ENCODE data around the gene EMILIN3.

- TF ChIP-seq POLR2A (IDR thresholded peaks at IDR 0.05; ENCODE audit: low read length) (no peak), GATA1 (IDR thresholded peaks at IDR 0.05; ENCODE audit: low read depth, low read length) (no peak)
Observed at GRCh38 chr20:41342474-41343464, 23.8 kb downstream of the EMILIN3 start.

All from erythroblast (primary cell).